HG03095 (cell line): ENCODE measurements around the gene FAM131A.

Source experiments
- ATAC-seq: cut with Tn5 transposase; IDR thresholded peaks from one replicate; pipeline ENCODE4 v1.9.1; 2021; ENCODE audit warnings: moderate library complexity; ENCODE audit not compliant: unreplicated experiment

The FAM131A gene

GRCh38 chr3:184316792-184317191, 20.6 kb upstream of the FAM131A start:
- ATAC-seq, result no peak

GRCh38 chr3:184317201-184317600, 20.2 kb upstream of the FAM131A start:
- no peak for ATAC-seq

- ATAC-seq, result no peak
Measured at GRCh38 chr3:184320104-184320445, 17.3 kb upstream of the FAM131A start.

- ATAC-seq, result no peak
Measured at GRCh38 chr3:184321666-184322065, 15.7 kb upstream of the FAM131A start.

- no peak for ATAC-seq
Measured at GRCh38 chr3:184322731-184323487, 14.5 kb upstream of the FAM131A start.

- ATAC-seq, result no peak
Measured at GRCh38 chr3:184323696-184324095, 13.7 kb upstream of the FAM131A start.

- ATAC-seq, result no peak
Measured at GRCh38 chr3:184325269-184325668, 12.1 kb upstream of the FAM131A start.

- ATAC-seq, result no peak
Measured at GRCh38 chr3:184325715-184326369, 11.6 kb upstream of the FAM131A start.

GRCh38 chr3:184327171-184327570, 10.2 kb upstream of the FAM131A start:
- no peak for ATAC-seq

GRCh38 chr3:184328516-184328915, 8.9 kb upstream of the FAM131A start:
- no peak for ATAC-seq

- ATAC-seq, result no peak
Measured at GRCh38 chr3:184332370-184333090, 4.9 kb upstream of the FAM131A start.

GRCh38 chr3:184333190-184333589, 4.2 kb upstream of the FAM131A start:
- no peak for ATAC-seq

- ATAC-seq, result no peak
Measured at GRCh38 chr3:184333700-184334099, 3.7 kb upstream of the FAM131A start.

- no peak for ATAC-seq
Measured at GRCh38 chr3:184334470-184335158, 2.8 kb upstream of the FAM131A start.

- no peak for ATAC-seq
Measured at GRCh38 chr3:184335291-184335660, 2.1 kb upstream of the FAM131A start.

- ATAC-seq, result peak; percentile 83
Measured at GRCh38 chr3:184335661-184336546, 1.5 kb upstream of the FAM131A start.

- no peak for ATAC-seq
Measured at GRCh38 chr3:184336547-184337398, 627 bp upstream of the FAM131A start.

- no peak for ATAC-seq
Measured at GRCh38 chr3:184337981-184338380, 581 bp downstream of the FAM131A start.

GRCh38 chr3:184338511-184338945, 1.1 kb downstream of the FAM131A start:
- no peak for ATAC-seq

- ATAC-seq, result no peak
Measured at GRCh38 chr3:184339001-184339400, 1.6 kb downstream of the FAM131A start.
